ENCODE measurements around the gene CAMK1G.

DNA sequence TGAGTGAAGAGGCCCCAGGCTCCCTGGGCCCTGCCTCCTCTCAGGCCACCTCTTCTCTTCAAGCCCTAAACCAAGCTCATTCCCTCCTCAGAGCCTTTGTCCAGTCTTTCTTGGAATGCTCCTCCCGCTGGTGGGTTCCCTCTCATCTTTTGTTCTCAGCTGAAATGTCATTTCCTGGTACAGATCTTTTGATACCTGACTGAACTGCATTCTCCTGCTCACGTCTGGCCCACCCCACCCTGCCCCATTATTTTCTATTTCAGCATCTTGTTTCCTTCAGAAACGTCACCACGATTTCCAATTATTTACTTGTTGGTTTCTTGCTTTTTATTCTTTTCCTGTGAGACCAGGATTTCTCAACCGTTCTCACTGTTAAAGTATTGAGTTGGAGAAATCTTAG lies 52.3 kb downstream of the CAMK1G start:
- TF ChIP-seq CTCF (conservative IDR thresholded peaks at IDR 0.05; ENCODE audit: low read depth in 2 of 2) = no peak
- no peak for TF ChIP-seq STAT1 (IDR thresholded peaks at IDR 0.05; ENCODE audit: unreplicated experiment)
- no peak for TF ChIP-seq REST (IDR thresholded peaks at IDR 0.05; ENCODE audit: unreplicated experiment)
- TF ChIP-seq EZH2 (IDR thresholded peaks at IDR 0.05; ENCODE audit: low read depth, unreplicated experiment) = no peak
- TF ChIP-seq JUNB (IDR thresholded peaks at IDR 0.05; ENCODE audit: unreplicated experiment) = no peak
- TF ChIP-seq CREB1 (CRISPR knock-in tag; IDR thresholded peaks at IDR 0.05; ENCODE audit: low read depth) = no peak
- TF ChIP-seq ZNF331 (CRISPR knock-in tag; IDR thresholded peaks at IDR 0.05; ENCODE audit: low read depth) = no peak
- no peak for TF ChIP-seq POLR2AphosphoS5 (IDR thresholded peaks at IDR 0.05; ENCODE audit: low read depth)
- no peak for TF ChIP-seq NANOG (IDR thresholded peaks at IDR 0.05; ENCODE audit: borderline replicate concordance)
